A673 (cell line): ENCODE measurements around the gene KRT14. TPM values are rescaled to one million over a fixed set of nuclear protein-coding genes. Genes with fewer than 3 reads are reported as not detected.
A peak's percentile ranks its signal among the peaks of the same experiment; 100 is the strongest.

ENCODE experiments used
- BruUV-seq: library from RNA; stranded (reverse); fragments of 400-500 nt; replicated peaks from 2 replicates; lab custom pipeline; 2021; lab: Mats Ljungman, UMichigan
- CTCF ChIA-PET: fragments of 300-600 bp; sonication (Branson Sonifier 250); formaldehyde crosslinking; loops from one replicate; lab custom pipeline; 2022; ENCODE audit warnings: antibody characterized with exemption; lab: Charles Lee
- POLR2A ChIA-PET: fragments of 300-600 bp; sonication (Branson Sonifier 250); formaldehyde crosslinking; loops from one replicate; lab custom pipeline; 2022; ENCODE audit warnings: antibody characterized with exemption; ENCODE audit not compliant: low non-redundant PET; lab: Charles Lee
- DNase-seq: peaks from one replicate; pipeline ENCODE4 v3.0.0-alpha.2; 2015; ENCODE audit warnings: low spot score
- H3K27ac ChIP-seq: fragments of 200-600 bp; sonication (generic); 2 replicates; pipeline ENCODE4 v1.5.1; 2016; ENCODE audit warnings: mixed run types, low read depth, mild to moderate bottlenecking, mixed read lengths, antibody characterized with exemption, low read length; ENCODE audit not compliant: poor library complexity, severe bottlenecking
- H3K27me3 ChIP-seq: fragments of 200-600 bp; sonication (generic); replicated peaks from 2 replicates; pipeline ENCODE4 v1.6.1; 2017; ENCODE audit warnings: mixed run types, low read depth, mild to moderate bottlenecking, mixed read lengths, antibody characterized with exemption, low read length; ENCODE audit not compliant: insufficient read depth, poor library complexity
- H3K36me3 ChIP-seq: fragments of 200-600 bp; sonication (generic); 2 replicates; pipeline ENCODE4 v1.6.1; 2016; ENCODE audit warnings: mixed run types, mild to moderate bottlenecking, mixed read lengths, antibody characterized with exemption, low read length; ENCODE audit not compliant: insufficient read depth, poor library complexity, severe bottlenecking
- H3K4me1 ChIP-seq: fragments of 200-600 bp; sonication (generic); 2 replicates; pipeline ENCODE4 v1.6.1; 2017; ENCODE audit warnings: mixed run types, mild to moderate bottlenecking, mixed read lengths, antibody characterized with exemption, low read length; ENCODE audit not compliant: insufficient read depth, poor library complexity, severe bottlenecking
- H3K4me3 ChIP-seq: fragments of 200-600 bp; sonication (generic); 2 replicates; pipeline ENCODE4 v1.5.1; 2016; ENCODE audit warnings: low read depth, mixed run types, mild to moderate bottlenecking, mixed read lengths, low read length; ENCODE audit not compliant: poor library complexity, severe bottlenecking
- H3K9me3 ChIP-seq: fragments of 200-600 bp; sonication (generic); 2 replicates; pipeline ENCODE4 v1.6.1; 2016; ENCODE audit warnings: mixed run types, low read depth, mild to moderate bottlenecking, mixed read lengths, antibody characterized with exemption, low read length; ENCODE audit not compliant: poor library complexity, severe bottlenecking
- EZH2 ChIP-seq: fragments of 200-600 bp; sonication (generic); IDR thresholded peaks from 2 replicates; pipeline ENCODE4 v1.6.1; 2017; ENCODE audit warnings: borderline replicate concordance, low read depth, mild to moderate bottlenecking, mixed read lengths, antibody characterized with exemption, low read length; ENCODE audit not compliant: poor library complexity, severe bottlenecking
- intact Hi-C: fragments of 100-400 bp; cut with micrococcal nuclease; formaldehyde crosslinking; loops from one replicate; pipeline ENCODE4 v1.10.0; 2022; ENCODE audit not compliant: unreplicated experiment
- total RNA-seq: library from RNA; stranded (reverse); gene quantifications from 2 replicates; pipeline ENCODE4 v1.2.3, GENCODE V29; 2021
- TF ChIP-seq, protein P1 (sequence below): fragments of 300-800, 200-600 bp; sonication (generic); conservative IDR thresholded peaks from 2 replicates; pipeline ENCODE4 v1.5.1; 2017; ENCODE audit warnings: low read depth, mild to moderate bottlenecking, antibody characterized with exemption, low read length, moderate library complexity, mixed read lengths

The KRT14 gene
- total RNA-seq, 1 experiment from 2014 or later: not detected

DNA sequence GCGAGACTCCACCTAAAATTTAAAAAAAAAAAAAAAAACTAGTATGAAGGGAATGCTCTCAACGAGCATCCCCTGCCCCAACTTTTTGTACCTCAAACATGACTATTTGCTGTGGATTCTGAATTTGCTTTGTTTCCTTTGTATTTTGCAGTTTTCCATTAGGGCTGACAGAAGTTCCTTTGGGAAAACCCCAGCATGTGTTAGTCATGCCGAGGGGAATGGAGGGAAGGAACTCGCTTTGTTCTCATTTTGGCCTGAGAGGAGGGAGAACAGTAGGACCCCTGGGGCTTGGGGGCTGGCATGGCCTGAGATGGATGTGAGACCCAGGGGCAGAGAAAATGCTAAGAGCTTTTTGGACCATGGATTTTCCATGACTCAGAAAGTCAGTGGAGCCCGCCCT lies 35.3 kb downstream of the KRT14 start:
- BruUV-seq: no TSS peak
- no peak for TF ChIP-seq EZH2
- TF ChIP-seq, protein P1, sequence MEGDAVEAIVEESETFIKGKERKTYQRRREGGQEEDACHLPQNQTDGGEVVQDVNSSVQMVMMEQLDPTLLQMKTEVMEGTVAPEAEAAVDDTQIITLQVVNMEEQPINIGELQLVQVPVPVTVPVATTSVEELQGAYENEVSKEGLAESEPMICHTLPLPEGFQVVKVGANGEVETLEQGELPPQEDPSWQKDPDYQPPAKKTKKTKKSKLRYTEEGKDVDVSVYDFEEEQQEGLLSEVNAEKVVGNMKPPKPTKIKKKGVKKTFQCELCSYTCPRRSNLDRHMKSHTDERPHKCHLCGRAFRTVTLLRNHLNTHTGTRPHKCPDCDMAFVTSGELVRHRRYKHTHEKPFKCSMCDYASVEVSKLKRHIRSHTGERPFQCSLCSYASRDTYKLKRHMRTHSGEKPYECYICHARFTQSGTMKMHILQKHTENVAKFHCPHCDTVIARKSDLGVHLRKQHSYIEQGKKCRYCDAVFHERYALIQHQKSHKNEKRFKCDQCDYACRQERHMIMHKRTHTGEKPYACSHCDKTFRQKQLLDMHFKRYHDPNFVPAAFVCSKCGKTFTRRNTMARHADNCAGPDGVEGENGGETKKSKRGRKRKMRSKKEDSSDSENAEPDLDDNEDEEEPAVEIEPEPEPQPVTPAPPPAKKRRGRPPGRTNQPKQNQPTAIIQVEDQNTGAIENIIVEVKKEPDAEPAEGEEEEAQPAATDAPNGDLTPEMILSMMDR: no peak
- ChIA-PET CTCF (no interaction called here), POLR2A (no interaction called here)
- Histone ChIP-seq H3K27ac (no peak overlapping the region), H3K9me3 (no peaks in the 10 kb centered on the region), H3K27me3 (no peaks in the 10 kb centered on the region), H3K4me3 (no peak overlapping the region), H3K36me3 (no peaks in the 10 kb centered on the region), H3K4me1 (no peaks in the 10 kb centered on the region)
- DNase-seq: no peak
- intact Hi-C loops: no loop called here

DNA sequence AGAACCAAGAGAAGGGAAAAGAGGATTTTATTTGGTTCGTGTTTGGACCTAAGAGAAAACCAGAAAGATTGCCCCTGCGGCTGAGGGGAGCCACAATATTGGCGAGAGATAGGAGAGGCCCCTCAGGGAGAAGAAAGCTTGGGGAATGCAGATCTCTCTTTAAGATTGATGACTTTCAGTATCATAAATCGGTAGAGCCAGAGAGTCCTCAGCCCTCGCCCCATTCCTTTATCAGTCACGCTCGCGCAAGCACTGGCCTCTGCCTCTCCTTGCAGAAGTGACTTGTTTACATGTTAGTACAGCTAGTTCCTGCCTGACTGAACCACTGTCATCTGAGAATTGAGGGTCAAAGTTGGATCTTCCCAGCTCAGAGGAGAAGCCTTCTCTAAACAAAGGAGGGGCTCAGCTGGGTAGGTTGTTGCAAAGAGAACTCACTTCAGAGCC lies 37.1 kb downstream of the KRT14 start:
- no TSS peak for BruUV-seq
- intact Hi-C loops: loop anchor here (1.0 to 5.0 kb wide), 3 partner anchors 99 to 747 kb away; no protein-coding TSS in a partner anchor
- H3K9me3 ChIP-seq: no peaks in the 10 kb centered on the region
- no peaks in the 10 kb centered on the region for H3K4me1 ChIP-seq
- POLR2A ChIA-PET: no interaction called here
- CTCF ChIA-PET: interaction anchor here (0.7 to 3.8 kb wide), 8 partner anchors 10 to 693 kb away, joined by 3 to 34 read pairs (median 6); no protein-coding TSS in a partner anchor
- no peak for DNase-seq
- no peaks in the 10 kb centered on the region for H3K27me3 ChIP-seq
- TF ChIP-seq, protein P1: no peak
- no peak for TF ChIP-seq EZH2
- no peak overlapping the region for H3K4me3 ChIP-seq
- H3K27ac ChIP-seq: no peak overlapping the region
- H3K36me3 ChIP-seq: no peaks in the 10 kb centered on the region

DNA sequence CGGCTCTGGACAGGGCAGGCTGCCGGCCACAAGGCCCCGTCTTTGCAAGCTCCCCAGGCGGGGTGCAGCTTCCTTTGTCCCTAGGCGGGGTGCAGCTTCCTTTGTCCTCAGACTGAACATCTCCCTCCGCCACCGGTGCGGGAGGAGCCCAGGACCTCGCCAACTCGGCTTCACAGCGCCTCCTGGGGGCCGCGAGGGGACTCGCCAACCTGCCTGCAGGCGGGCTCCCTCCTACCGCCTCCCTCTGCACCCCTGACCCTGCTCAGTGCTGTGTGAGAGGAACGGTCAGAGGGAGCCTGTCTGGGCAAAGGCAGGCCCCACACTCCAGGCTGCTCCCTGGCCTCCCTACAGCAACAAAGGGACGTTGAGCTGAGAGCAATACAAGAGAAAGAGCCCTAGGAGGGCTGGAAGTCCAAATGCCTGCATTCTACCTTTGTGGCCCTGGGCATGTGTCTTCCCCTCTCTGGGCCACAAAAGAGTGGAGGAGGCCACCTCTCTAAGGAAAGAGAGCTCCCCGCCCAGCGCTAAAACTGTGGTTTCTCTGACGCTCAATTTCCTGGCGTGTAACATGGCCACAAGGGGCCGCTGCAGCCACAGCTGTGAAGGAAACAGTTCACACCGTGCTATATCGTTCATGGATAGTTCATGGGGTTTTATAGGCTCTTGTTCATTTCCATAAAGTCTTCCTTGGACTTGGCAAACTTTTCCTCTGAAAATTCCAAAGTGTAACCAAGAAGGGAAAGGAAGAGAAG lies 37.7 kb downstream of the KRT14 start:
- intact Hi-C loops: loop anchor here (1.0 to 5.0 kb wide), 3 partner anchors 100 to 747 kb away; no protein-coding TSS in a partner anchor
- Histone ChIP-seq H3K9me3 (no peaks in the 10 kb centered on the region), H3K36me3 (no peaks in the 10 kb centered on the region), H3K4me1 (no peaks in the 10 kb centered on the region), H3K4me3 (no peak overlapping the region), H3K27me3 (no peaks in the 10 kb centered on the region), H3K27ac (peak overlapping the region; percentile 50)
- ChIA-PET POLR2A (no interaction called here), CTCF (interaction anchor here (0.5 to 3.8 kb wide), 14 partner anchors 10 to 1330 kb away, joined by 3 to 34 read pairs (median 4); partner anchors contain the start of gene WIPF2)
- peak; percentile 74 for DNase-seq
- BruUV-seq: no TSS peak
- TF ChIP-seq EZH2: no peak
- TF ChIP-seq, protein P1: peak; percentile 74
